Measurements from ENCODE around the gene MYF5. TPM values are rescaled to one million over a fixed set of nuclear protein-coding genes. Genes with fewer than 3 reads are reported as not detected.

MYF5 gene
- total and polyA plus RNA-seq, 2 of the 13 experiments (the other 11 are each of a cell fraction or from before 2014, with no cell fraction given), result not detected

- no peak for TF ChIP-seq SUZ12 (IDR thresholded peaks at IDR 0.05; ENCODE audit: low read depth, low read length)
- no peak for TF ChIP-seq E2F2 (CRISPR knock-in tag; IDR thresholded peaks at IDR 0.05; ENCODE audit: borderline replicate concordance)
- TF ChIP-seq ZNF431 (CRISPR knock-in tag; IDR thresholded peaks at IDR 0.05; ENCODE audit: borderline replicate concordance, low read depth), result no peak
- no peak for TF ChIP-seq ZBTB46 (CRISPR knock-in tag; IDR thresholded peaks at IDR 0.05; ENCODE audit: borderline replicate concordance)
- no peak for TF ChIP-seq ZBTB14 (CRISPR knock-in tag; IDR thresholded peaks at IDR 0.05)
- no peak for TF ChIP-seq IKZF5 (CRISPR knock-in tag; IDR thresholded peaks at IDR 0.05)
- TF ChIP-seq ZNF597 (CRISPR knock-in tag; IDR thresholded peaks at IDR 0.05), result no peak
- TF ChIP-seq TFDP1 (CRISPR knock-in tag; IDR thresholded peaks at IDR 0.05; ENCODE audit: borderline replicate concordance), result no peak
- no peak for TF ChIP-seq ZNF337 (CRISPR knock-in tag; IDR thresholded peaks at IDR 0.05; ENCODE audit: borderline replicate concordance, low read depth)
- TF ChIP-seq GLI4 (CRISPR knock-in tag; IDR thresholded peaks at IDR 0.05; ENCODE audit: borderline replicate concordance), result no peak
These were observed 24.6 kb upstream of the MYF5 start (continued) for GRCh38 chr12:80692114-80692513.
